ENCODE results near the gene TDRD7. TPM values are rescaled to one million over a fixed set of nuclear protein-coding genes. Genes with fewer than 3 reads are reported as not detected.

TDRD7 gene
- total RNA-seq = 2.1 and 5.0 TPM in 2 replicates

GRCh38 chr9:97411789-97412625 is at the start of gene TDRD7:
TDRD7 (plus strand) TSS chr9:97412096; CDS start chr9:97428466, 16,370 bp downstream.

GRCh38 chr9:97501177-97501971 is 89.5 kb downstream of the TDRD7 start, which contains the start of gene TMOD1:
TMOD1 (plus strand) TSS chr9:97501666; CDS start chr9:97524189, 22,523 bp downstream.

Other genes with a start within 250 kb of the TDRD7 start
- 0.23 and 2.1 TPM in 2 replicates for gene CCDC180, start 104.4 kb upstream of the TDRD7 start, total RNA-seq
- gene TMOD1, start 89.6 kb downstream of the TDRD7 start, total RNA-seq = 0.12 TPM in 1 of 2 replicates, not detected in the other
- 6.6 and 10.0 TPM in 2 replicates for gene TSTD2, start 221.3 kb downstream of the TDRD7 start, total RNA-seq
- gene NCBP1, start 221.7 kb downstream of the TDRD7 start, total RNA-seq = 16.6 and 41.5 TPM in 2 replicates

Data from pericardium fibroblast (primary cell).